ENCODE results near the gene C1orf226.
A peak's percentile ranks its signal among the peaks of the same experiment; 100 is the strongest.
"Not testable (repeated sequence)": the region's sequence is repeated elsewhere in the genome, so short reads cannot be mapped to it uniquely, and the experiment has no call there.

The C1orf226 gene, protein sequence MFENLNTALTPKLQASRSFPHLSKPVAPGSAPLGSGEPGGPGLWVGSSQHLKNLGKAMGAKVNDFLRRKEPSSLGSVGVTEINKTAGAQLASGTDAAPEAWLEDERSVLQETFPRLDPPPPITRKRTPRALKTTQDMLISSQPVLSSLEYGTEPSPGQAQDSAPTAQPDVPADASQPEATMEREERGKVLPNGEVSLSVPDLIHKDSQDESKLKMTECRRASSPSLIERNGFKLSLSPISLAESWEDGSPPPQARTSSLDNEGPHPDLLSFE

DNA sequence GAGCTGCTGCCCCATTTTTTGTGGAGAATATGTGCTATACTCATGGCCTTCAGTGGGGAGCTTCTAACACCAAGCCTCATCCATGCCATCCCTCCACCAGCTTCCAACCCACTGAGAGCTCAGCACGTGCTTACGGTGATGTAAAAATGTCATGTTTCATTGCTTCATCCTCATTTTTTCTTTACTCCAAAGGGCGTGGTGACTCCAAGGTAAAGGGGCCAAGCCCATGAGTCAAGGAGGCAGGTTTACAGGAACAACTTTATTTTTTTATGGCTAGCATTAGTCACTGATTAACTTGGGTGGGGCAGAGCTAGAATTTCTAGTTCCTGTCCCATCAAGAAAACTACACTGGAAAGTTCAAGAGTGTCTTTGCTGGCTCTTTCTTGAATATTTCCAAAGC, at the start of gene C1orf226:
TSS of gene C1orf226 (plus strand) at position 346 of the 400 bp plus-strand sequence. CDS start 174 bp downstream, outside the sequence.
- DNase-seq (ENCODE audit: low spot score), result no peak

DNA sequence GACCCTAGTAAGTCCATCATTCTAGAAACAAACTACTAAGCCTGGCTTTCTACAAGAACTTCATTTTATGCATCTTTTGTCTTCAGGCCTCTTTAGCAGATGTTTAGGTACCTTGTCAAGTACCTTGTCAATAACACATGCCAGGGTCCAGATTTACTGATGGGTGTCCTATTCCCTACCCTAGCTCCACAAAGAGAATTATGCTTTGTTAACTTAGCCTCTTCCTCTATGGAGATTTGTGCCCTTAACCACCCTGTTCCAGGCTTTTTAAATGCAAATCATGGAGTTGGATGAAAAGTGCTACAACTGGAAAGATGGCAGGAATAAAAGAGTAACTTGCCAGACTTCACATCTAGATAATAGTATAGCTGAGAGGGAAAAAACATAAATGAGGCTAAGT, 47.5 kb upstream of the C1orf226 start:
- no peak for DNase-seq (ENCODE audit: low spot score)

- no peak for DNase-seq (ENCODE audit: low spot score)
Observed at GRCh38 chr1:162335126-162335525, 46.4 kb upstream of the C1orf226 start.

DNA sequence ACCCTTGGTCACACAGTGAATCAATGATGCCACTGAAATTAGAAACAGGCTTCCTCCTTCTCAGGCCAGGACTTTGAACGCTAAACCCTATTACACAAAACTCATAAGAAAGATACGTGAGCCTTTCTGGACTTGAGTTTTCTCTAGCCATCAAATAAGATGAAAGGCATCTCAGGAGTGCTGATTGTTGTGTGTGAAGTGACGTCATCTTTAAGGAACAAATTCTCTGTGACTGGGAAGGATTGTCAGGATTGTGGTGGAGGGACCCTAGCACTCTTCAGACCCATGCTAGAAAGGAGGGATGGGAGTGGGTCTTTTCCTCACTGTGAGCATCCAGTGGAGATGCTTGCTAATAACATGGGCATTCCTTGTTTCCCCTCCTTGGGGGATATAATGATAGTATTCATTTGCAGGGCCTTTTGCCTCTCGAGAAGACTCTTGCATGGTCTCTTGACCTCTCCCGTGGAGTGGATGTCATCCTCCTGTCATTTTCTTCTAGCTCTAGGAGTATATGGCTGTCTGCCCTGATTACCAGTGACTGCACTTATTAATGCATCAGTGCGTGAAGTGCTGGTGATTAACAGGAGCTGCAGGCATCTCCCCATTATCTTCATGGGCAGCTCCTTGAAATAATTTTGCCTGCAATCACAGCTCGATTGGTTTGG, 44.8 kb upstream of the C1orf226 start:
- DNase-seq (ENCODE audit: low spot score), result no peak

DNA sequence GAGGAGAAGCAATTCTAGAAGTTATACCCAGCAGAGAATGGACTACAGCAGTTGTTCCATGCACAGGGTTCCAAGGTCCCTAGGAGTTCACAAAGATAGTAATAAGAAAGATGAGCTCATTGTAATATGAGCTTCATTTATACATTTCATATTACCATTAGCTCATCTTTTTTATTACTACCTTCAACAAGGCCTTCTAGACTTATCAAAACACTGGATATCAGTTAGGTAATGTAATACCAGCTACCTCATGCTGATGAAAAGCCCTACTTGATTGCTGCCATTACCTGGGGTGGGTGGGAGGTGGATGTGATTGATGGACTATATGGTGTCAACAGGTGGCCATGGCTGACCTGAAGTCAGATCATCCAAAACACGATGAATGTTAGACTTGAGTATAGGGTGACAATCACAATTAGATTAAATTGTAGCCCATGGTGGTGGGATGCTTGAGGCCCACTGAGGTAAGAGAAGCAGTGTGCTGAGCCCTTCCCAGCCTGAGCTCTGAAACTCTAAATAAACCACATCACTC, 39.0 kb upstream of the C1orf226 start:
- DNase-seq (ENCODE audit: low spot score), result no peak

DNA sequence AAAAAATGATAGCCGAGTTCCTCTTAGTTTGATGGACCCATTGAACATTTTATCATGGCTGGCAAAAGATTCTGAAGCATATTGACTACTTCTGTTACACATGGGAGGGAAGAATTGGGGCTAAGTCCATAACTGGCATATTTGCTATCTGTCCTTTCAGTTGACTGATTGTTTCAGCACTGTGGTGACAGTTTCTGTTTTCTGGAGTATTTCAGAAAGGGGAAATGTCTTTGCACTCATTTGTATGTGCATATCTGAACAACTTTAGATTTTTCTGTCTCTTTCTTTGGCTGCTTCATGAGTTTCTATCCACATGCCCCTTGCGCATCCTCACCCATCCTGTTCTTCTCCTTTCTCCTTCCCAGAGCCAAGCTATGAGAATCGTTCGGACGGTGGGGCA, 38.1 kb upstream of the C1orf226 start:
- no peak for DNase-seq (ENCODE audit: low spot score)

GRCh38 chr1:162347281-162347680, 34.2 kb upstream of the C1orf226 start:
- no peak for DNase-seq (ENCODE audit: low spot score)

- DNase-seq (ENCODE audit: low spot score), result no peak
Observed at GRCh38 chr1:162349635-162350330, 31.7 kb upstream of the C1orf226 start.

DNA sequence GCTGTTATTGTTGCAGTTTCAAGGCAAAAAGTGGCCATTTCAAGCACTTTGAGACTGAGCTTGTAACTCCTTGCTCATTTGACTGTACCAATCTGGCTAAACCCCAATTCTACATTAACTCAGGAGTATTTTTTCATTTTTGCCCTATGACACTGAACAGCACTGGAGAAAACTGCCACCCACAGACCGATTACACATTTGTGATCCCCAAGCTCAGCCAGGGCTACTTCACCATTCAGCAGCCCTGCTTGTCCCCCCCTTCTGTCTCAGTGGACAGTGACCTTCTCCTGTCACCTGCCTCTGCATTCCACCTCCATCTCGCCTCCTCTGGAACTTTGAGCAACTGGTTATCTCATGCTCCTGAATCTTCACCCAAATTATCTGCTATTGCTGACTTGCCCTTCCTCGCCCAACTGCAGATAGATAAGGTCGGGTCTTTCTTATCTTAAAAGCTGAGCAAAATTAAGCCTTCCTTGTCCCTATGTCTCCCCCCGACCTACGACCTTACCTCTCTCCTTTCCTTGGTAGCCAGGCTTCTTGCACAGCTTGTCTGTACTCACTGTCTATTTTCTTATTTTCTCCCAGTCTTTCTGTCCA, 30.2 kb upstream of the C1orf226 start:
- no peak for DNase-seq (ENCODE audit: low spot score)

GRCh38 chr1:162351874-162352273, 29.7 kb upstream of the C1orf226 start:
- DNase-seq (ENCODE audit: low spot score), result not testable (repeated sequence)

DNA sequence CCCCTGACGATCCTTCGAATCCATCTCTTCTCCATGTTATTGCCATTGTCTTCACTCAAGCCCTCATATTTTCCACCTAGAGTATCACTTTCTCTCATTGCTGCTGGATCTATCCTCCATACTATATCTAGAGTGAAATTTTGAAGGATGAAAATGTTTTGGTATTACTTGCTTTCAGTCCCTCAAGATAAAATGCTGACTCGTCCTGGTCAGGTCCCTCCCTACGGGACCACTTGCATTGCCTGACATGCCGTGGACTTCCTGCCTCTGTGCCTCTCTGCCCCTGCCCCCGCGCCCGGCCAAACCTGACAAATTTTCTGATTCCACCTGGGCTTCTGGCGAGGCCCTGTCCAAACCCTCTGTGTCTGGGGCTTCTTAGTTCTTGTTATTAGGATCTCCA, 28.4 kb upstream of the C1orf226 start:
- DNase-seq (ENCODE audit: low spot score), result no peak

DNA sequence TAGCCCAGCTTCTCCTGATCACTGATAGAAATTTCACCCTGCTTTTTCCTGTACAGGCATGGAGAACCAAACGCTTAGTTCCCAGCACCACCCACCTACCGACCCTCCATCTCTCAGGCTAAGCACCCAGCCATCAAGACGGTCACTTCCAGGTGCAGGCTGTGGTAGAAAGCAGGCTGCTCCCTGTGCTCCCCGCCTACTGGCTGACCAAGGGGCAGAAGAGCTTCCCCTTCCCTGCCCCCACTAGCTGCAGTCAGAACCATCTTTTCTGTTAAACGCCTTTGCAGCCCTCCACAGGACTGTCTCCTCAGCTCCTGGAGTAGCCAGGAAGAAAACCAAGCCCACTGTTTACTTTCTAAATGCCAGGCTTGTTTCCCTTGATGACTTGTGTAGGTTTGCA, 27.8 kb upstream of the C1orf226 start:
- no peak for DNase-seq (ENCODE audit: low spot score)

DNA sequence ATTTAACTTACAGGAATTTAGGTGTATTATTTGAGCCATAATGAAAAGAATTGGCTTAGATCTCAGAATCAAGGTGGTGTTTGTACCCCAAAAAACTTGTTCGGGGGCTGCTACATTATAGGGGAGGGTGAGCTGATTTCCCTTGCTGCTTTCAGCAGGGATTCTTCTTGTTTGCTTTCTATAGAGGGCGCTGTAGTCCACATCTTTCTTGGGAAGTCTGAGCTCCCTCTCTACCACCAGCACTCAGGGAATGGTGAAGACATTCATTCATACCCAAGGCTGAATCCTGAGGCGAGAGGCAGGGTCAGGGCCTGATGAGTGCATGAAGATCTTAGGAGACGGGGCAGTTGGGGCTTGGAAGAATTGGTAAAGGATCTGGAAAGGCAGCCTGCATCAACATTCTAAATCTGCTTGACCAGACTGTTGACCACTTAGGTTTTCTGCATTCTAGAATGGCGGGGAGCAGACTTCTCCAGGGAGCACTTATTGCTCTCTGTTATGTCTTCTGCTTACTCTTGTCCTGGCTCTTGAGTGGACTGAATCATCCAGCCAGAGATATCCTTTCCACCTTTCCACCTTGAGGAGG, 23.8 kb upstream of the C1orf226 start:
- DNase-seq (ENCODE audit: low spot score), result peak; percentile 58

- no peak for DNase-seq (ENCODE audit: low spot score)
Observed at GRCh38 chr1:162358928-162359327, 22.6 kb upstream of the C1orf226 start.

- DNase-seq (ENCODE audit: low spot score), result no peak
Observed at GRCh38 chr1:162359523-162360236, 21.8 kb upstream of the C1orf226 start.

- DNase-seq (ENCODE audit: low spot score), result no peak
Observed at GRCh38 chr1:162360237-162360873, 21.2 kb upstream of the C1orf226 start.

- no peak for DNase-seq (ENCODE audit: low spot score)
Observed at GRCh38 chr1:162360874-162361260, 20.7 kb upstream of the C1orf226 start.

GRCh38 chr1:162361349-162361748, 20.2 kb upstream of the C1orf226 start:
- DNase-seq (ENCODE audit: low spot score), result no peak

GRCh38 chr1:162363823-162364222, 17.7 kb upstream of the C1orf226 start:
- no peak for DNase-seq (ENCODE audit: low spot score)

DNA sequence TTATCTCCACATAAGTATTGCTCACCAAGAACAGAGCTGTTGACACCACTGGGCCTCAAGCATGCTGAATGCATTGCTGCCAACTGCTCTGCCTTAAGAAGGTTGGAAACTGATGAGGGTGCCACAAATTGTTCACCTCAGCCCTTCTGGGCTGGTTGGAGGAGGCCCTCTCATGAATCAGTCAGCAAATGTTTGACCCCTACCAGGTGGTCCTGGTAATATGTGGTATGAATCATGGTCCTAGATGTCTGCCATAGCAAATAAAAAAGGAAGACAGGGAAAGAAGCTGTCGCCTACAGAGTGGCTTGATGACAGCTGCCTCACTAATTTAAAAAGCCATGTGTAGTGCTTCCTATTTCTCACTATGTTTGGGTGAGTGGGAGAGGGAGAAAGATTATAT, 17.0 kb upstream of the C1orf226 start:
- no peak for DNase-seq (ENCODE audit: low spot score)

Measured in NAMALWA (cell line).